ENCODE measurements around the gene YWHAQ. TPM values are rescaled to one million over a fixed set of nuclear protein-coding genes. Genes with fewer than 3 reads are reported as not detected.
A peak's percentile ranks its signal among the peaks of the same experiment; 100 is the strongest.

The YWHAQ gene
- total and polyA plus RNA-seq, 9 of the 15 experiments (the other 6 are each of a cell fraction or from before 2014, with no cell fraction given), result 63.1 to 359 (median 203) TPM

GRCh38 chr2:9555297-9556120 lies 75.3 kb downstream of the YWHAQ start, which contains the start of gene ADAM17 (continued):
- TF ChIP-seq CTCF (IDR thresholded peaks at IDR 0.05 in 2 of 3, conservative IDR thresholded peaks at IDR 0.05 in 1 of 3; ENCODE audit: insufficient read depth in 2 of 3, low read depth in 1 of 3, low read length in 3 of 3) (peak; percentile 31 to 60 (median 41); a peak in 5 of 6 replicates), FIP1L1 (IDR thresholded peaks at IDR 0.05; ENCODE audit: low read depth, low read length, poor library complexity, severe bottlenecking) (peak; percentile 68), EP300 (IDR thresholded peaks at IDR 0.05; ENCODE audit: low read length) (peak; percentile 32; the same call in 1 of the 2 replicates), HNRNPLL (IDR thresholded peaks at IDR 0.05; ENCODE audit: low read depth, low read length, poor library complexity, severe bottlenecking) (peak; percentile 56), ZNF764 (CRISPR knock-in tag; IDR thresholded peaks at IDR 0.05; ENCODE audit: low read depth) (peak; percentile 35; the same call in 1 of the 2 replicates), SMC3 (conservative IDR thresholded peaks at IDR 0.05; ENCODE audit: insufficient read depth, low read depth, low read length) (0 out of 2 replicates have a peak, but pooled peaks have one; percentile 6), JUN (IDR thresholded peaks at IDR 0.05; ENCODE audit: borderline replicate concordance, low read depth, low read length) (peak; percentile 35; the same call in 1 of the 2 replicates), JUN (CRISPR knock-in tag; IDR thresholded peaks at IDR 0.05; ENCODE audit: borderline replicate concordance) (no peak), ZFP36 (IDR thresholded peaks at IDR 0.05; ENCODE audit: low read depth, low read length, partially characterized antibody) (peak; percentile 36), EGR1 (conservative IDR thresholded peaks at IDR 0.05) (peak; percentile 97), RBFOX2 (IDR thresholded peaks at IDR 0.05; ENCODE audit: low read depth, low read length) (peak; percentile 98), RAD21 (CRISPR knock-in tag; conservative IDR thresholded peaks at IDR 0.05 in 1 of 2, IDR thresholded peaks at IDR 0.05 in 1 of 2) (0 out of 4 replicates have a peak, but pooled peaks of 1 of the 2 experiments have one; percentile 6), ZBTB40 (IDR thresholded peaks at IDR 0.05) (peak; percentile 93), ZBTB40 (CRISPR knock-in tag; IDR thresholded peaks at IDR 0.05) (no peak), TCF15 (CRISPR knock-in tag; IDR thresholded peaks at IDR 0.05) (0 out of 2 replicates have a peak, but pooled peaks have one; percentile 36)

Measured in K562 (cell line).